ENCODE data around the gene OSTM1. TPM values are rescaled to one million over a fixed set of nuclear protein-coding genes. Genes with fewer than 3 reads are reported as not detected.

OSTM1 gene
- total RNA-seq, 2 experiments from 2014 or later = 10.5 to 19.1 TPM

GRCh38 chr6:108030211-108030610, 44.3 kb downstream of the OSTM1 start:
- intact Hi-C loops (cut with micrococcal nuclease; ENCODE audit: unreplicated experiment) = no loop called here
- no peaks in the 10 kb centered on the region for H3K79me2 ChIP-seq (ENCODE audit: insufficient read depth, low read depth, low read length)
- no peak overlapping the region for H3K4me3 ChIP-seq (ENCODE audit: low read depth, low read length, poor library complexity, severe bottlenecking)
- no peaks in the 10 kb centered on the region for H4K20me1 ChIP-seq (ENCODE audit: insufficient read depth, low read length)
- BruUV-seq (replicated peaks) = no TSS peak
- no peaks in the 10 kb centered on the region for H3K4me1 ChIP-seq (ENCODE audit: insufficient read depth, low read length, poor library complexity, severe bottlenecking)
- DNase-seq (ENCODE audit: low spot score) = no peak
- CTCF ChIA-PET (ENCODE audit: unreplicated experiment) = no interaction called here
- TF ChIP-seq, protein P1, sequence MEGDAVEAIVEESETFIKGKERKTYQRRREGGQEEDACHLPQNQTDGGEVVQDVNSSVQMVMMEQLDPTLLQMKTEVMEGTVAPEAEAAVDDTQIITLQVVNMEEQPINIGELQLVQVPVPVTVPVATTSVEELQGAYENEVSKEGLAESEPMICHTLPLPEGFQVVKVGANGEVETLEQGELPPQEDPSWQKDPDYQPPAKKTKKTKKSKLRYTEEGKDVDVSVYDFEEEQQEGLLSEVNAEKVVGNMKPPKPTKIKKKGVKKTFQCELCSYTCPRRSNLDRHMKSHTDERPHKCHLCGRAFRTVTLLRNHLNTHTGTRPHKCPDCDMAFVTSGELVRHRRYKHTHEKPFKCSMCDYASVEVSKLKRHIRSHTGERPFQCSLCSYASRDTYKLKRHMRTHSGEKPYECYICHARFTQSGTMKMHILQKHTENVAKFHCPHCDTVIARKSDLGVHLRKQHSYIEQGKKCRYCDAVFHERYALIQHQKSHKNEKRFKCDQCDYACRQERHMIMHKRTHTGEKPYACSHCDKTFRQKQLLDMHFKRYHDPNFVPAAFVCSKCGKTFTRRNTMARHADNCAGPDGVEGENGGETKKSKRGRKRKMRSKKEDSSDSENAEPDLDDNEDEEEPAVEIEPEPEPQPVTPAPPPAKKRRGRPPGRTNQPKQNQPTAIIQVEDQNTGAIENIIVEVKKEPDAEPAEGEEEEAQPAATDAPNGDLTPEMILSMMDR (conservative IDR thresholded peaks at IDR 0.05; ENCODE audit: low read length) = no peak
- TF ChIP-seq EZH2phosphoT487 (IDR thresholded peaks at IDR 0.05; ENCODE audit: borderline replicate concordance, low read depth, low read length) = no peak
- no peak overlapping the region for H2AFZ ChIP-seq (ENCODE audit: low read length)
- H3K9me3 ChIP-seq (ENCODE audit: low read length) = no peaks in the 10 kb centered on the region
- no peak overlapping the region for H3K4me2 ChIP-seq (ENCODE audit: low read length)
- H3K27ac ChIP-seq (ENCODE audit: low read depth, low read length, poor library complexity, severe bottlenecking) = no peak overlapping the region
- H3K36me3 ChIP-seq (ENCODE audit: insufficient read depth, low read length) = no peaks in the 10 kb centered on the region
- POLR2A ChIA-PET = no interaction called here
- no peaks in the 10 kb centered on the region for H3K9me2 ChIP-seq (ENCODE audit: insufficient read depth, low read length)

DNA sequence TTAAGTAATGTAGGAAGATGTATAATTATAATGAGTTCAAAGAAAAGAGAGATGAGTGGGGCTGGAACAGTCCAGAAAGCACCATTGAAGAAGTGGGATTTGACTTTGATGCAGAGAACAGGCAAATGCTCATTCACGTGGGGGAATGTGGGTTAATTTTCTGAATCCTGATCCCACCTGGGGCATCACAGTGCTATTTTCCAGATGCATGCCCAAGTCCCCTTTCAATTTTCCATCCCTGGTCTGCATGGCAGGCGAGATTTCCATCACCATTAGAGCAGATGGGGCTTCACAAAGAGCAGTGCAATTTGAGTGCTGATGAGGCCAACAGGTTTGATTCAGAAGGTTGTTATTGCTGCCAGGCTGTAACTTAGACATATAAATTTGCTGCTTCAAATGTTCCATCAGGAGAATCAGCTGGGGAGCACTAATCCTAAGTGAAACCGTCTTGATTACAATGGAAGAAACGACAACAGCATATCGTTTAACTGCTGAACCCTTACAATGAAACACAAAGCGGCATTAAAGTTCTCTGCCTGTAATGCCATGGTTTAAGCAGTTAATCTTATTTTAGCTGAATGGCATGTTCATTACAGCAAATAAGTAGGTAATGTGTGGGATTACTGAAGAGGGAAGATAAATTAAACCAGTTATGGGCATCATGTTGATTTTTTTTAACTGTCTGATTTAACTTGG, 45.2 kb downstream of the OSTM1 start:
- intact Hi-C loops (cut with micrococcal nuclease; ENCODE audit: unreplicated experiment) = no loop called here
- no peaks in the 10 kb centered on the region for H4K20me1 ChIP-seq (ENCODE audit: insufficient read depth, low read length)
- no peak overlapping the region for H3K4me2 ChIP-seq (ENCODE audit: low read length)
- H2AFZ ChIP-seq (ENCODE audit: low read length) = no peak overlapping the region
- no peaks in the 10 kb centered on the region for H3K79me2 ChIP-seq (ENCODE audit: insufficient read depth, low read depth, low read length)
- no TSS peak for BruUV-seq (replicated peaks)
- TF ChIP-seq, protein P1 (conservative IDR thresholded peaks at IDR 0.05; ENCODE audit: low read length) = no peak
- no peak for TF ChIP-seq EZH2phosphoT487 (IDR thresholded peaks at IDR 0.05; ENCODE audit: borderline replicate concordance, low read depth, low read length)
- H3K27ac ChIP-seq (ENCODE audit: low read depth, low read length, poor library complexity, severe bottlenecking) = no peak overlapping the region
- H3K9me2 ChIP-seq (ENCODE audit: insufficient read depth, low read length) = no peaks in the 10 kb centered on the region
- no peak overlapping the region for H3K4me3 ChIP-seq (ENCODE audit: low read depth, low read length, poor library complexity, severe bottlenecking)
- POLR2A ChIA-PET = interaction anchor here (1.0 kb wide), 1 partner anchor 15 kb away, joined by 3 read pairs; no protein-coding TSS in a partner anchor
- DNase-seq (ENCODE audit: low spot score) = no peak
- no peaks in the 10 kb centered on the region for H3K36me3 ChIP-seq (ENCODE audit: insufficient read depth, low read length)
- H3K4me1 ChIP-seq (ENCODE audit: insufficient read depth, low read length, poor library complexity, severe bottlenecking) = no peaks in the 10 kb centered on the region
- CTCF ChIA-PET (ENCODE audit: unreplicated experiment) = no interaction called here
- H3K9me3 ChIP-seq (ENCODE audit: low read length) = no peaks in the 10 kb centered on the region

DNA sequence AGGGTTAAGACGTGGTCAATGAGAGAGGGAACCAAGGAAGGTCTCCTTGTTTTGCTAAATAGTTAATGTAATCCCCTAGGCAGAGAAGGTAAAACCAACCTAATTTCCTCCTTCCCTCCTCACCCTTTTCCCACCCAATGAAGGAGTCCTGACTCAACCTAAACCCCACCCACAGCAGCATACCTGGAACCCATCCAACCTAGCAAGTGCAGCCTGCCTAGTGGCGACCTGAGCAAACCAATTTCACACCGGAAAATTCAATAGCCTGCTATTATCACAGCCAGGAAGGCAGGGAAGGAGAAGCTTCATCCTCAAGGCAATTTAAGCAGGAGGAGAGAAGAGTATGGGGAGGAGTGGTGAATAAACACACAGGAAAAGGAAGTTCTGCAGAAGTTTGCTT, 46.9 kb downstream of the OSTM1 start:
- Histone ChIP-seq H3K79me2 (ENCODE audit: insufficient read depth, low read depth, low read length) (no peaks in the 10 kb centered on the region), H3K27ac (ENCODE audit: low read depth, low read length, poor library complexity, severe bottlenecking) (no peak overlapping the region), H3K4me3 (ENCODE audit: low read depth, low read length, poor library complexity, severe bottlenecking) (no peak overlapping the region), H2AFZ (ENCODE audit: low read length) (no peak overlapping the region), H3K4me2 (ENCODE audit: low read length) (no peak overlapping the region), H3K9me3 (ENCODE audit: low read length) (no peaks in the 10 kb centered on the region), H3K36me3 (ENCODE audit: insufficient read depth, low read length) (no peaks in the 10 kb centered on the region), H3K9me2 (ENCODE audit: insufficient read depth, low read length) (no peaks in the 10 kb centered on the region), H4K20me1 (ENCODE audit: insufficient read depth, low read length) (no peaks in the 10 kb centered on the region), H3K4me1 (ENCODE audit: insufficient read depth, low read length, poor library complexity, severe bottlenecking) (no peaks in the 10 kb centered on the region)
- CTCF ChIA-PET (ENCODE audit: unreplicated experiment) = no interaction called here
- POLR2A ChIA-PET = interaction anchor here (0.7 kb wide), 1 partner anchor 30 kb away, joined by 3 read pairs; no protein-coding TSS in a partner anchor
- BruUV-seq (replicated peaks) = no TSS peak
- DNase-seq (ENCODE audit: low spot score) = no peak
- no peak for TF ChIP-seq EZH2phosphoT487 (IDR thresholded peaks at IDR 0.05; ENCODE audit: borderline replicate concordance, low read depth, low read length)
- intact Hi-C loops (cut with micrococcal nuclease; ENCODE audit: unreplicated experiment) = no loop called here
